ENCODE results near the gene CDH13. TPM values are rescaled to one million over a fixed set of nuclear protein-coding genes. Genes with fewer than 3 reads are reported as not detected.

The CDH13 gene
- total RNA-seq, 2 experiments from 2014 or later, result not detected

DNA sequence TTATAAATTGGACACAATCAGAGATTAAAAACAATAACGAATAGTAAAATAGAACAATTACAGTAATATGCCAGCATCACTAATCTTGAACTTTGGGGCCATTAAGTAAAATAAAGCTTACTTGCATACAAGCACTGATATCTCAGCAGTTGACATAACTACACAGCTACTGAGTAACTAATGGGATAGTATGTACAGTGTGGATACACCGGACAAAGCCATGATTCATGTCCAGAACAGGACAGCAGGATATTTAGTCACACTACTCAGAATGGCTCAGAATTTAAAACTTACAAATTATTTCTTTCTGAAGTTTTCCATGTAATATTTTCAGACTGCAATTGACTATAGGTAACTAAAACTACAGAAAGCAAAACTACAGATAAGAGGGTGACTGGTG, 427.5 kb downstream of the CDH13 start:
- DNase-seq (no peak), ATAC-seq (no peak)
- intact Hi-C loops (cut with DNase I, micrococcal nuclease), result no loop called here
- no peaks in the 10 kb centered on the region for H3K4me1 Mint-ChIP-seq
- H3K4me3 Mint-ChIP-seq, result no peak overlapping the region
- CTCF ChIA-PET, result no interaction called here
- POLR2A ChIA-PET, result no interaction called here
- peaks cover 9% of the 10 kb centered on the region for H3K27me3 Mint-ChIP-seq
- H3K27ac Mint-ChIP-seq, result no peak overlapping the region
- H3K36me3 Mint-ChIP-seq (ENCODE audit: low read depth), result no peaks in the 10 kb centered on the region
- peaks cover 8% of the 10 kb centered on the region for H3K9me3 Mint-ChIP-seq (ENCODE audit: low read depth)

DNA sequence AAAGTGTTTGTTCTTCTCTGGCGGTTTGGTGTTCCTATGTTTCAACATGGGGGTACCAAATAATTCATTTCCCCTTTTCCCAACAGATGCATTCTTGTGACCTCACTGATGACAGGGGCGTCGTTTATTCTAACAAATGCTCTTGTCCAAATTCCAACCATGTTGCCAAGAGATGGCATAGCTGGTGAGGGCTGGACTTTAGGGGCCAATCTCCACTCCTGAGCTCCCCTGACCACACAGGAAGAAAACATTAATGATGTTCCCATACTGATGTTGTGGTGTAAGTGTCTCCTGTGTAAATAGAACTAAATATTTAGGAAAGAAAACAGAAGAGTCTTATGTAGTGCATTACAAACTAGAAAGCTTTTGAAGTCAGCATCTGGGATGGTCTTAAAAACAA, 431.6 kb downstream of the CDH13 start:
- intact Hi-C loops (cut with DNase I, micrococcal nuclease), result no loop called here
- Mint-ChIP-seq H3K27me3 (peaks cover 3% of the 10 kb centered on the region), H3K4me1 (no peaks in the 10 kb centered on the region), H3K27ac (no peak overlapping the region), H3K4me3 (no peak overlapping the region), H3K9me3 (ENCODE audit: low read depth) (no peaks in the 10 kb centered on the region), H3K36me3 (ENCODE audit: low read depth) (no peaks in the 10 kb centered on the region)
- ATAC-seq (no peak), DNase-seq (no peak)
- ChIA-PET CTCF (no interaction called here), POLR2A (no interaction called here)

DNA sequence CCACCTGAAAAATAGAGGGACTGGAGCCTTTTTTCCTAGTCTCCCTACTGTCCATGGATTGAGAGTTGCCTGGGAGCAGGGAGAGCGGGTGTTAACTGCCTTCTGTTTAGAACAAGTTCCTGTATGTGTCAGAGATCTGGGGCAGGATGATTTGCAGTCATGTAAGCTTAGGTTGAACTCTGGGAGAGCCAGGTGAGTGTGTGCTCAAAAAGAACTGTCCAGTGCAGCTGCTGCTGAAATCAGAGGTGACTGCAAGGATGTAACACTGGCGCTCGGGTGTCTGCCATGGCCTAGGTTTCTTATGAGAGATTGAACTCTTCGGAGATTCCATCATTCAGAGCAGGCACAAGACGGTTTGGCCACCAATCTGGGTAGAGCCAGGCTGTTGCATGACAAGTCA, 432.5 kb downstream of the CDH13 start:
- POLR2A ChIA-PET, result no interaction called here
- no peaks in the 10 kb centered on the region for H3K4me1 Mint-ChIP-seq
- CTCF ChIA-PET, result no interaction called here

DNA sequence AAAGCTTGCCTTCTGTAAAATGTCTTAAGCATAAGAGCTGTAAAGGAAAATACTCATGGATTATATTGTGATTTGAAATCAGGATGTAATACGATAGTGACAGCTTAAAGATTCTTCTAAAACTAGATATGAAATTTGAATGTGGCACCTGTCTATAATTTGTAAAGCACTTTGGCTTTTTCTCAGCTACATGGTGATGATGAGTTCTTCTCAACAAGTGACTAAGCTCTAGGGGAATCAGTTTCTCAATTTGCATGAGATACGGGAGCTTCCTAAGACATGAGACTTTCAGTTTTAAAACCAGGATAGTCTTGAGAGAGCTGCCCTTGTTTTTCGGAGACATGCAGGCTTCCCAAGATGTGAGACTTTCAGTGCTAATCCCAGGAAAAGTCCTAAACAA, 439.2 kb downstream of the CDH13 start:
- H3K27me3 Mint-ChIP-seq, result peaks cover 3% of the 10 kb centered on the region
- H3K27ac Mint-ChIP-seq, result no peak overlapping the region
- peaks cover 7% of the 10 kb centered on the region for H3K9me3 Mint-ChIP-seq (ENCODE audit: low read depth)
- POLR2A ChIA-PET, result interaction anchor here (0.6 kb wide), 1 partner anchor 285 kb away, joined by 6 read pairs; no protein-coding TSS in a partner anchor
- ATAC-seq (no peak), DNase-seq (no peak)
- H3K4me1 Mint-ChIP-seq, result no peaks in the 10 kb centered on the region
- CTCF ChIA-PET, result no interaction called here
- intact Hi-C loops (cut with DNase I, micrococcal nuclease), result no loop called here
- no peak overlapping the region for H3K4me3 Mint-ChIP-seq
- H3K36me3 Mint-ChIP-seq (ENCODE audit: low read depth), result no peaks in the 10 kb centered on the region

More for the DNA sequence above, 432.5 kb downstream of the CDH13 start:
- H3K27me3 Mint-ChIP-seq, result peaks cover 3% of the 10 kb centered on the region
- intact Hi-C loops (cut with DNase I, micrococcal nuclease), result no loop called here
- DNase-seq (no peak), ATAC-seq (no peak)
- no peaks in the 10 kb centered on the region for H3K36me3 Mint-ChIP-seq (ENCODE audit: low read depth)
- no peak overlapping the region for H3K4me3 Mint-ChIP-seq
- H3K27ac Mint-ChIP-seq, result no peak overlapping the region
- H3K9me3 Mint-ChIP-seq (ENCODE audit: low read depth), result no peaks in the 10 kb centered on the region

DNA sequence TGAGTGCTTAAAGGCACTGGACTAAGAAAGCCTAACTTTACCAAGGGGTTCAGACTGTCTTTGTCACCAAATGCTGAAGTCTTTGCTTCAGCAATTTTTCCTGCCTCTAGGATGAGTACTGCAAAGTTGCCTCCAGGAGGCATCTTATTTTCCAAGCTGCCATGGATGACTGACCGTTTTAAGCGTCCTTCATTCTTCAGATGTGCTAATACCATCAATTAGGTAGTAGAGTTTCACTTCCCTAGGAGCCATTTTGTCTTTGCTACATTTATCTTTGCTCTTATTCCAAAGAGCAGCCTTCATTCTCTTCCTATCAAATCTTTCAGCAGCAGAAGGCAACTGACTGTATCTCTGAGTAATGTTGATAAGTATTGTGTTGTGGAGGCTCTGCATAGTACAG, 440.1 kb downstream of the CDH13 start:
- Mint-ChIP-seq H3K4me1 (no peaks in the 10 kb centered on the region), H3K27me3 (peaks cover 3% of the 10 kb centered on the region), H3K36me3 (ENCODE audit: low read depth) (no peaks in the 10 kb centered on the region), H3K27ac (no peak overlapping the region), H3K9me3 (ENCODE audit: low read depth) (peaks cover 7% of the 10 kb centered on the region), H3K4me3 (no peak overlapping the region)
- CTCF ChIA-PET, result no interaction called here
- POLR2A ChIA-PET, result no interaction called here
- ATAC-seq, result no peak
- intact Hi-C loops (cut with DNase I, micrococcal nuclease), result no loop called here
- no peak for DNase-seq

DNA sequence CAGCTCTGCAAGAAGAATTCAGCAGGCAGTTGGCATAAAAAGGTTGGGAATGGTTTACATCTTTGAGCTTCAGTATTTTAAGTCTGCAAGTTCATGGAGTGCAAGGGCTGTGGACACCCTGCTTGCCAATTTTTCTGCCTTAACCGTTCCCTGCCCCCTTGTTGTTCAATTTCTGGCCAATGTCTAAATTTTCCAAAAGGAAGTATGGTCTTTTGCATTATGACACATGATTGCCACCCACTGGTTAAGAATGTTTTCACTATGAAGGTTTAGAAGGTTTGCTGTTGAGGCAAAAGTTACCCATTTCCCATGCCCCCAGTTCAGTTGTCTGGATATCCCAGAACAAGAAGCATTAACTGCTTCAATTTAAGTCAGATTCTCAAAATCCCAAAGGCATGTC, 441.9 kb downstream of the CDH13 start:
- Mint-ChIP-seq H3K27me3 (peaks cover 3% of the 10 kb centered on the region), H3K4me1 (no peaks in the 10 kb centered on the region), H3K27ac (no peak overlapping the region), H3K36me3 (ENCODE audit: low read depth) (no peaks in the 10 kb centered on the region), H3K4me3 (no peak overlapping the region), H3K9me3 (ENCODE audit: low read depth) (peaks cover 7% of the 10 kb centered on the region)
- CTCF ChIA-PET, result no interaction called here
- ATAC-seq (no peak), DNase-seq (no peak)
- intact Hi-C loops (cut with DNase I, micrococcal nuclease), result no loop called here
- POLR2A ChIA-PET, result no interaction called here

DNA sequence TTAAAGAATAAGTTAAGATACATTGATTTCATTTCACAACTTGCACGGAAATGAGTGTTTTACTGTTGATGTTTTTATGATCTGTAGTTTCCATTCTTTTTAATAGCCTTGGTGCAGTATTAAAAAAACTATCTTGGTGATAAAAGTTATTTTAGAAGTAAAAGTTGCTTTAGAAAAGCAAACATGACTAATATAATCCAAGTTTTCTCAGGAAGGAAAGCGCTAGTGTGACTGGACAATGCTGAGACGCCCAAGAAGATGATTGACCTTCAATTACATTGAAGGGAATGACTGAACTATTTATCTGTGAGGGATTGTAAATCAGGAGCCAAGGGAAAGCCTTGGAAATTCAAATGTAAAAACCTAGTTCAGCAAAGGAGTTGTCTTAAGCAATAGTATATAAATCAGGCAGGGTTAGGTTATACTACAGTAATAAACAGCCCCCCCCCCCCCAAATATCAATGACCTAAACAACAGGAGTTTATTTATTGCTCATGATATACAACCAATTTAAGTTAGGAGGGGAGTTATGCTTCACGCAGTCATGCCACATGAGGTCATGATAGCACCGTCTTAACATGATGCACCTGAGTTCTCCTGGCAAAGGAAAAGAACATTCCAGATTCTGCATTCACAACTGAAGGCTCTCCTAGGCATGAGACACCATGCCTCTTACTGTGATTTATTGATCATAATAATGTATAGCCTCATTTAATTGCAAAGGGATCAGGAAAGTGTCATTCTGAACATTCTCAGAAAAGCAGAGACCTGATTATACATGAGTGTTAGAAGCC, 443.8 kb downstream of the CDH13 start:
- CTCF ChIA-PET, result no interaction called here
- no peak for DNase-seq
- Mint-ChIP-seq H3K4me3 (no peak overlapping the region), H3K4me1 (no peaks in the 10 kb centered on the region), H3K9me3 (ENCODE audit: low read depth) (peaks cover 9% of the 10 kb centered on the region), H3K27me3 (peaks cover 5% of the 10 kb centered on the region), H3K36me3 (ENCODE audit: low read depth) (no peaks in the 10 kb centered on the region), H3K27ac (no peak overlapping the region)
- intact Hi-C loops (cut with DNase I, micrococcal nuclease), result no loop called here
- POLR2A ChIA-PET, result no interaction called here
- no peak for ATAC-seq

DNA sequence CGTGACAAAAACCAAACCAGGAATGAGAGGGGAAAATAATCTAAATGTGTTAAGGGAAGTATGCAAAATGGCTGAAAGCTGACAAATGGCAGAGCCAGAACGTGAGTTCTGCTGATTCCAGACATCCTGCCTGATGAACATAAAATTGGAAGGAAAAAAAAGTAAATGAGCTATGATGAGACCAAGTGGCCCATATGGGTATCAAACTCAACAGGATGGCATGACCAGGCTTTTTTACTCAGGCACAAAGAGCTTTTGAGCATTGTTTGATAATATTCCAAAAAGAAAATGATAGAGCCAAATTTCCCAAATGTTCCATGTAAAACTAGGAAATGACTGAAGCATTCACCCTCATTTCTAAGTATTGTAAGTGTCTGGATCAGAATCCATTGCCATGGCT, 449.2 kb downstream of the CDH13 start:
- ATAC-seq (no peak), DNase-seq (no peak)
- POLR2A ChIA-PET, result no interaction called here
- Mint-ChIP-seq H3K9me3 (ENCODE audit: low read depth) (peaks cover 3% of the 10 kb centered on the region), H3K27ac (no peak overlapping the region), H3K36me3 (ENCODE audit: low read depth) (no peaks in the 10 kb centered on the region), H3K4me3 (no peak overlapping the region), H3K27me3 (peaks cover 5% of the 10 kb centered on the region), H3K4me1 (no peaks in the 10 kb centered on the region)
- intact Hi-C loops (cut with DNase I, micrococcal nuclease), result no loop called here
- CTCF ChIA-PET, result interaction anchor here (0.7 kb wide), 1 partner anchor 95 kb away, joined by 3 read pairs; no protein-coding TSS in a partner anchor

DNA sequence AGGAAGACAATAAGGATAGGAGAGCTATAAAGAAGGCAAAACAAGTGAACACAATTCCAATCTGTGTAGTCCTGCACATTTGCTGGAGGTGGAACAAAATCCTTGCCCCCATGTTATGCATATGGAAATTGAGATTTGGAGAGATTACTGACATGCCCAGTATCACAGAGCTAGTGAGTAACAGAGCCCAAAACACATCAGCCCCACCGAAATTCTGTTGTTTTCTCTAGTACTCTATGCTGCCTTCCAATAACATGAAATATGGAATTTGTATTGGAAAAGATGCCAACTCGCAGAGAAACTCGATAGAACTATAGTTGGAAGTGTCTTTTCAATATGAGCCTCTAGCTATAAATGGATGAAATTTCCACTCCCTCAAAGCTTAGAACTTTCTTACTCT, 456.6 kb downstream of the CDH13 start:
- no peak overlapping the region for H3K4me3 Mint-ChIP-seq
- H3K4me1 Mint-ChIP-seq, result no peaks in the 10 kb centered on the region
- CTCF ChIA-PET, result interaction anchor here (1.1 kb wide), 1 partner anchor 13 kb away, joined by 3 read pairs; no protein-coding TSS in a partner anchor
- peaks cover 3% of the 10 kb centered on the region for H3K27me3 Mint-ChIP-seq
- no peak for DNase-seq
- peaks cover 3% of the 10 kb centered on the region for H3K9me3 Mint-ChIP-seq (ENCODE audit: low read depth)
- H3K36me3 Mint-ChIP-seq (ENCODE audit: low read depth), result no peaks in the 10 kb centered on the region
- no peak for ATAC-seq
- no peak overlapping the region for H3K27ac Mint-ChIP-seq
- POLR2A ChIA-PET, result no interaction called here
- intact Hi-C loops (cut with DNase I, micrococcal nuclease), result no loop called here

DNA sequence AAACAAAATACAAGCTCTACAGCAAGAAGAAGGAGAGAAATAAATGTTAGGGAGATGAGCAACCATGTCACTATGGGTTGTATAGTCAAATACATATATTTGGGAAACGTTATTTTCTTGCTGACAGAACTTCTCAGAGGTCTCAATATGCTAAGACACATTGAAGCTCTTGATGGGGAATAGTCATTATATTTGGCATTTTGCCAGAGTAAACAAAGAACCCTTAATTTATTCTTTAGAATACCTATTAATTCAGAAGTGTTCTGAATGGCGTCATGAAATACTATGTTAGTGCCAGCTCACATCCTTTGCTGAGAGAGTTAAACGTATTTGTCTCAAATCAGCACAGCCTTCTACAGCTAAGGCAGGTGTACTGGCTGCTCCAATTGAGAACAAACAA, 458.9 kb downstream of the CDH13 start:
- H3K4me1 Mint-ChIP-seq, result no peaks in the 10 kb centered on the region
- no peaks in the 10 kb centered on the region for H3K36me3 Mint-ChIP-seq (ENCODE audit: low read depth)
- POLR2A ChIA-PET, result no interaction called here
- peaks cover 3% of the 10 kb centered on the region for H3K9me3 Mint-ChIP-seq (ENCODE audit: low read depth)
- peaks cover 5% of the 10 kb centered on the region for H3K27me3 Mint-ChIP-seq
- intact Hi-C loops (cut with DNase I, micrococcal nuclease), result no loop called here
- CTCF ChIA-PET, result interaction anchor here (0.5 to 0.8 kb wide), 2 partner anchors 11 to 272 kb away, joined by 3 to 4 read pairs; no protein-coding TSS in a partner anchor
- no peak overlapping the region for H3K27ac Mint-ChIP-seq
- no peak overlapping the region for H3K4me3 Mint-ChIP-seq
- ATAC-seq (no peak), DNase-seq (no peak)

DNA sequence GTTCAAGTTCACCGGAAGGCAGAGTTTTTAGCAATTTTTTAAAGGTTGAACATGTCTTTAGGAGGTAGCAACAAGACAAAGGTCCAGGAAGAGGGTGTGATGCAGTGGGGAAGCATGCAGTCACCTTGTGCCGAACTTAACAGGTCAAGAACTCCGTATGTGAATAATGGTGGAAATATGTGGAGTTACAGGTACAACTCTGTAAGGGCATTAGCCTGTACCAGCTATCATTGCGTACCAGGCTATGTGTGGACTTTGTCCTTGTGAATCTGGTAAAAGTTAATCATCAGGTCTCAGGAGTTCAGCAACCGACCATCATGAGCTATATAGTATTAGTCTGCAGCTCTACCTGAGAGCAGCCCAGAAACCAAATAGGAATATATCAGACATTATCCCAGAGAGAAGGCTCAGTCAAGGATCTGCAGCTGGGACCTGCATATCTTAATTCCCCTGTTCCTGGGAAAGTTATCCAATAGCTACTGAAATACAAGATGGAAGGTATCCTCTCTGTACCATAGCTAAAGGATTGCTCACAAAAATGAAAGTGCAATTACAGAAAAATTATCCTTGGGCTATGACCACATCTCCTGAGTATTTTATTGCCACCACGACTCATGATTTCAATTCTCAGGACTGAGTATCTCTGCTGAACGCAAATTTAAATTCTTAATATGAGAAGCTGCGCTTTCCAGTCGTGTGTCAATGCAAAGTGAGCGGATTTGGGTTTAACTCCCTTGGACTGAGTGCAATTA, 469.3 kb downstream of the CDH13 start:
- no peak overlapping the region for H3K4me3 Mint-ChIP-seq
- peaks cover 15% of the 10 kb centered on the region for H3K9me3 Mint-ChIP-seq (ENCODE audit: low read depth)
- DNase-seq (no peak), ATAC-seq (no peak)
- no peaks in the 10 kb centered on the region for H3K4me1 Mint-ChIP-seq
- ChIA-PET POLR2A (no interaction called here), CTCF (interaction anchor here (1.2 to 1.6 kb wide), 2 partner anchors 10 to 12 kb away, joined by 3 to 4 read pairs; no protein-coding TSS in a partner anchor)
- no peak overlapping the region for H3K27ac Mint-ChIP-seq
- intact Hi-C loops (cut with DNase I, micrococcal nuclease), result no loop called here
- no peaks in the 10 kb centered on the region for H3K36me3 Mint-ChIP-seq (ENCODE audit: low read depth)
- H3K27me3 Mint-ChIP-seq, result peaks cover 8% of the 10 kb centered on the region

DNA sequence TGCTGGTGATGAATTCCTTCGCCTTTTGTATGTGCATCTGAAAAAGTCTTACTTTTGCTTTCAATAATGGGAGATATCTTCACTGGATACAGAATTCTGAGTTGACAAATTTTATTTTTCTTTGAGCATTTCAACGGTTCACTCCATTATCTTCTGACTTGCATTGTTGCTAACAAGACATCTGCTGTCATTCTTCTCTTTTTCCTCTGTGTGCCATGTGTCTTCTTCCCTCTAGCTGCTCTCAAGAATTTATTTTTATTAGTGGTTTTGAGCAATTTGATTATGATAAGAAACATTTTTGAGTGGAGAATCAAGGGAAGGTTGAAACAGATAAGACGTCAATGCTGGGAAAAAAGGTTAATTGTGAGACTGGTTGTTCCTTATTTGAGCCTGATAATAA, 471.8 kb downstream of the CDH13 start:
- H3K27ac Mint-ChIP-seq, result no peak overlapping the region
- CTCF ChIA-PET, result no interaction called here

More for the DNA sequence above, 471.8 kb downstream of the CDH13 start:
- Mint-ChIP-seq H3K9me3 (ENCODE audit: low read depth) (peaks cover 20% of the 10 kb centered on the region), H3K4me1 (no peaks in the 10 kb centered on the region), H3K4me3 (no peak overlapping the region), H3K27me3 (peaks cover 19% of the 10 kb centered on the region), H3K36me3 (ENCODE audit: low read depth) (no peaks in the 10 kb centered on the region)
- POLR2A ChIA-PET, result no interaction called here
- intact Hi-C loops (cut with DNase I, micrococcal nuclease), result no loop called here
- ATAC-seq (no peak), DNase-seq (no peak)
